Nasal cavity respiratory epithelium epithelial cell of viscerocranial mucosa (primary cell): ENCODE measurements around the gene OST4. TPM values are rescaled to one million over a fixed set of nuclear protein-coding genes. Genes with fewer than 3 reads are reported as not detected.

Source experiments
- total RNA-seq: library from RNA; depleted of rRNA; stranded (reverse); fragments of >200 nt; gene quantifications from 2 replicates; pipeline ENCODE4 v1.2.3, GENCODE V29; 2014

Gene OST4
- 254 and 377 TPM in 2 replicates for total RNA-seq

GRCh38 chr2:27071277-27071989 is at the start of gene OST4:
Gene OST4 (minus strand): TSS chr2:27071654.

GRCh38 chr2:27118525-27119329 is 47.3 kb upstream of the OST4 start, which contains the start of gene CGREF1:
Gene CGREF1 (minus strand): TSS chr2:27119128. CDS start chr2:27104366, 14,762 bp downstream.

GRCh38 chr2:27086724-27087593 is 15.5 kb upstream of the OST4 start, which contains the start of gene KHK:
Gene KHK (plus strand): TSS chr2:27086772. CDS start chr2:27087260, 488 bp downstream.

GRCh38 chr2:27078267-27079194 is 7.1 kb upstream of the OST4 start, which contains the start of gene EMILIN1:
Gene EMILIN1 (plus strand): TSS chr2:27078615. CDS start chr2:27079066, 451 bp downstream.

GRCh38 chr2:27050996-27051901 is 20.2 kb downstream of the OST4 start, which contains the start of gene AGBL5:
Gene AGBL5 (plus strand): TSS chr2:27051668. CDS start chr2:27052959, 1,291 bp downstream.

GRCh38 chr2:27032495-27033252 is 38.8 kb downstream of the OST4 start, which contains the start of gene TMEM214:
Gene TMEM214 (plus strand): TSS chr2:27032965. CDS start chr2:27033016, 51 bp downstream.

Other genes with a start within 250 kb of the OST4 start
- gene DPYSL5, start 223.5 kb downstream of the OST4 start, total RNA-seq, result not detected in 2 replicates
- 2.1 and 9.8 TPM in 2 replicates for gene MAPRE3, start 101.0 kb downstream of the OST4 start, total RNA-seq
- 18.5 and 19.6 TPM in 2 replicates for gene TMEM214, start 38.7 kb downstream of the OST4 start, total RNA-seq
- 10.6 and 20.4 TPM in 2 replicates for gene AGBL5, start 20.0 kb downstream of the OST4 start, total RNA-seq
- gene EMILIN1, start 7.0 kb upstream of the OST4 start, total RNA-seq, result 0.34 and 0.36 TPM in 2 replicates
- gene KHK, start 15.1 kb upstream of the OST4 start, total RNA-seq, result 0.34 and 0.78 TPM in 2 replicates
- gene CGREF1, start 47.5 kb upstream of the OST4 start, total RNA-seq, result 1.0 and 1.8 TPM in 2 replicates
- not detected in 2 replicates for gene ABHD1, start 52.2 kb upstream of the OST4 start, total RNA-seq
- gene PREB, start 63.0 kb upstream of the OST4 start, total RNA-seq, result 39.4 and 82.7 TPM in 2 replicates
- gene PRR30, start 67.8 kb upstream of the OST4 start, total RNA-seq, result not detected in 2 replicates
- gene TCF23, start 77.3 kb upstream of the OST4 start, total RNA-seq, result under 0.01 TPM in 1 of 2 replicates, not detected in the other
- gene ATRAID, start 140.4 kb upstream of the OST4 start, total RNA-seq, result 122 and 193 TPM in 2 replicates
- gene SLC5A6, start 140.6 kb upstream of the OST4 start, total RNA-seq, result 22.9 and 34.7 TPM in 2 replicates
- gene CAD, start 145.7 kb upstream of the OST4 start, total RNA-seq, result 34.9 and 61.9 TPM in 2 replicates
- gene SLC30A3, start 191.4 kb upstream of the OST4 start, total RNA-seq, result not detected in 2 replicates
- gene DNAJC5G, start 203.8 kb upstream of the OST4 start, total RNA-seq, result not detected in 2 replicates
- gene TRIM54, start 210.8 kb upstream of the OST4 start, total RNA-seq, result not detected in 2 replicates
- 1.0 and 1.1 TPM in 2 replicates for gene UCN, start 236.8 kb upstream of the OST4 start, total RNA-seq